COLO668 (cell line): Measurements from ENCODE around the gene CAPNS1.

Experiments used
- DNase-seq: peaks from one replicate; lab custom pipeline; 2025; ENCODE audit not compliant: unreplicated experiment; lab: John Stamatoyannopoulos, UW

Gene CAPNS1

DNA sequence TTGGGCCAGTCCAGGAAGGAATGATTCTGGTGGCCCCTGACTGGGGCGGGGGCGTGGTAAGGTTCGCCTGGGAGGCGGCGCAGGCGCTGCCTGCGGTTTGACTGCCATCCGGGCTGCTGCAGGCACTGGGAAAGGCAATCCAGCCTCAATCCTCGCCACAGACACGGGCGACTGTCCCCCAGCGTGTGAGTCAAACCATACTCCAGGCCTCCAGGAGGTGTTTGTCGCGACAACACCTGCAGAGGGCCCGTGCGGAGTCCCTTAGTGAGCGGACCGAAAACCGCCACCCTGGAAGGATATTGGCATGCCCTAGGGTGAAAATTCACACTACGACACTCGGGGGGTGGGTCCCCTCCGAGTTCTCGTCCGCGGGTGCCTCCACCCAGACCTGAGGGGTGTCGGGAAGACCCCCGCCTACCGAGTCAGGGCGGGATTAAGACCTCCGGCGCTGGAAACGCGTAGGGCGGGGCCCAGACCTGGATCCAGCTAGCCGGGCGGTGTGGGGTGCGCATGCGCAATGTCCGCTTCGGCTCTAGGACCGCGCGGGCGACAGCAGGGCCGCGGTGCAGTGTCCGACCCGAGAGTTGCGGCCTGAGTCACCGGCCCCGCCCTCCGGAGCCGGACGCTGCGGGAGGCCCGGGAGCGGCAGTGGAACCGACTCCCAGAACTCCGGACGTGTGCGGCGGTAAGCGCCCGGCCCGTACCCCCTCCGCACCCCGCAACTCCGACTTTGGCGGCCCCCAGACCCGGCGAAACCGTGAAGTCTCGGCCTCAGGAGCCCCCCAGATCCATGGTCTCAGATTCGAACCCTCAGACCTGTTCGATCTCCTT lies at the start of gene CAPNS1:
Gene CAPNS1, plus strand, starts transcription at position 594 of the 831 bp plus-strand sequence. CDS start 946 bp downstream, outside the sequence.
- DNase-seq = peak; percentile 97

DNA sequence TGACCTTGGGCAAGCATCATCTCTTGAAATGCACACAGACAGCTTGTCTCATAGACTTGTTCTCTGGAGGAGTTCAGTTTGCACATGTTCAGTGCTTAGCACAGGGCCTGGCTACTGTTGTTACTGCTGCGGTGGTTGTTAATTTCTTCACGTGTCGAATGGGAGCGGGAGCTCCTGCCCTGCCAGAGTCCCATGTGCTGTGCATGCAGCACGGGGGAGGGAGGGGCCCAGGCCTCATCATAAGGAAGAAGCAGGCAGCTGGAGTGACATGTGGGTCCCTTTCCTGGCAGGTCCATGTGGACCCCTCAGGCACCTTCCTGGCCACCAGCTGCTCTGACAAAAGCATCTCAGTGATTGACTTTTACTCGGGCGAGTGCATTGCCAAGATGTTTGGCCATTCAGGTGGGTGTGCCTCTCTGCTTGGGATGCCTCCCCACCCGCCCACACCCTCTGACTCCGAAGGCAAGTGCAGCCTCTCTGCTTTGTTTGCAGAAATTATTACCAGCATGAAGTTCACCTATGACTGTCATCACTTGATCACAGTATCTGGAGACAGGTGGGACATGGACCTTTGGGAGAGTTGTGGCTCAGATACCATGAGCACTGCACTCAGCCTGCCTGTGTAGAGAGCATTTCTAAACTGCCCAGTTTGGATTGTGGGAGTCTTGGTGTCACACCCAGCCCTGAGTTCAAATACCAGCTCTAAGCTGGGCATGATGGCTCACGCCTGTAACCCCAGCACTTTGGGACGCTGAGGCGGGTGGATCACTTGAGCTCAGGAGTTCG lies 48.8 kb upstream of the CAPNS1 start:
- DNase-seq = no peak

DNA sequence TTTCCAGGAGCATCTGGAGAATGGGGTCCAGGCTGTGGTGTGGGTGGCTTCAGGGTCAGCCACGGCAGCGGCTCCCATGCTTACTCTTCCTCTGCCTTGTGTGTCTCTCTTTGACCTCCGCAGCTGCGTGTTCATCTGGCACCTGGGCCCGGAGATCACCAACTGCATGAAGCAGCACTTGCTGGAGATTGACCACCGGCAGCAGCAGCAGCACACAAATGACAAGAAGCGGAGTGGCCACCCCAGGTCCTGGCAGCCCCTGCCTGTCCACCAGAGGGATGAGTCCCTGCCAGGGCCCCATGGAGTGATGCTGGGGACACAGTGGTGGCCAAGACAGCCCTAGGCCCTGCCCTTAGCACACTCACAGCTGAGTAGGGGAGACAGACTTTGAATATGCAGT lies 47.3 kb upstream of the CAPNS1 start:
- no peak for DNase-seq

- DNase-seq = no peak
These were observed 46.7 kb upstream of the CAPNS1 start for GRCh38 chr19:36093146-36093662.

DNA sequence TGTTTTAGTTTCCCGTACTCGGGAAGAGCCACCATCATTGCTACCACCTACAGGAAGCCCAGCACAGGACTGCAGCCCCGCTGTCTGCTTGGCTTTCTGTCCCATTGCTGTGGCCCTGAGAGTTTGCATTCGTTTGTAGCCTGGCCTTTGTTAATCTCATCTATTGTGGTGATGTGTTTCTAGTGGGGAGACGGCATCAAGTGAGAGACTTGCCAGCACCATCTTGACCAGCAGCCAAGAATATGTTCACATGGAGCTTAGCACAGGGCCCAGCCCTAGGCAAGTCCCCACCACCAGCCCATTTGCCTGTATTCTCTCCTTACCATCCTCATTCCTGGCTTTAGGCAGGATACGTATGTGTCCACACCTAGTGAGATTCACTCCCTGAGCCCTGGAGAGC lies 46.2 kb upstream of the CAPNS1 start:
- DNase-seq = no peak

- DNase-seq = no peak
These were observed 42.8 kb upstream of the CAPNS1 start for GRCh38 chr19:36097036-36097435.

DNA sequence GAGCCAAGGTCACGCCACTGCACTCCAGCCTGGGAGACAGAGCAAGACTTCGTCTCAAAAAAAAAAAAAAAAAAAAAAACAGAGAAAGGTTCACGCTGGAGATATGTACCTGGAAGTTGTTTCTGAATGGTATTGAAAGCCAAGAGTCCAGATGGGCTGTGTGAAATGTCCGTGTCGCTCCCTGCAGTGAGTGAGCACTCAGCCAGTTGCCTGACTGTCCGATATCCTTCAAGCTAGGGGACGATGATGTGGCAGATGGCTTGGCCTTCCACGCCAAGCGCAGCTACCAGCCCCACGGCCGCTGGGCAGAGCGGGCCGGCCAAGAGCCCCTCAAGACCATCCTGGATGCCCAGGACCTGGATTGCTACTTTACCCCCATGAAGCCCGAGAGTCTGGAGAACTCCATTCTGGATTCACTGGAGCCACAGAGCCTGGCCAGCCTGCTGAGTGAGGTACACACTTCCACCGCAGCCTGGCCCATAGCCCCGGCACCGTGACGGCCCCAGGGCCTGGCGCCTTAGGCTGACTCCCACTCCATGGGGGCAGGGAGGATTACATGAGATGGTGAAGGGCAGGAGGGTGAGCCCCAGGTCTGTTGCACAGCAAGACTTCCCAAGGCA lies 40.6 kb upstream of the CAPNS1 start:
- DNase-seq = no peak

DNA sequence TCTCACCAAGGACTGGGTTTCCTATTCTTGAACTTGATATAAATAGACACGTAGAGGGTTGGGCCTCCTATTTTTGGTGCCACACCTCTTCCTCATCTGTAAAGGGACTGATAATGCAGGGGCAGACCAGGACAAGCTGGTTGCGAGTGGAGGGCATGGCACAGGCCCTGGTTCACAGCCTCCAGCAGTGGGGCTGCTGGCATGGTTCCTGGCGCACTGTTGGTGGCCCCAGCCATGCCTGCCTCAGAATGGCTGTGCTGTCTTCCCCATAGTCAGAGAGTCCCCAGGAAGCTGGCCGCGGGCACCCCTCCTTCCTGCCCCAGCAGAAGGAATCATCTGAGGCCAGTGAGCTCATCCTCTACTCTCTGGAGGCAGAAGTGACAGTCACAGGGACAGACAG lies 39.4 kb upstream of the CAPNS1 start:
- DNase-seq = no peak

GRCh38 chr19:36101550-36102327 lies 38.1 kb upstream of the CAPNS1 start:
- DNase-seq = no peak

DNA sequence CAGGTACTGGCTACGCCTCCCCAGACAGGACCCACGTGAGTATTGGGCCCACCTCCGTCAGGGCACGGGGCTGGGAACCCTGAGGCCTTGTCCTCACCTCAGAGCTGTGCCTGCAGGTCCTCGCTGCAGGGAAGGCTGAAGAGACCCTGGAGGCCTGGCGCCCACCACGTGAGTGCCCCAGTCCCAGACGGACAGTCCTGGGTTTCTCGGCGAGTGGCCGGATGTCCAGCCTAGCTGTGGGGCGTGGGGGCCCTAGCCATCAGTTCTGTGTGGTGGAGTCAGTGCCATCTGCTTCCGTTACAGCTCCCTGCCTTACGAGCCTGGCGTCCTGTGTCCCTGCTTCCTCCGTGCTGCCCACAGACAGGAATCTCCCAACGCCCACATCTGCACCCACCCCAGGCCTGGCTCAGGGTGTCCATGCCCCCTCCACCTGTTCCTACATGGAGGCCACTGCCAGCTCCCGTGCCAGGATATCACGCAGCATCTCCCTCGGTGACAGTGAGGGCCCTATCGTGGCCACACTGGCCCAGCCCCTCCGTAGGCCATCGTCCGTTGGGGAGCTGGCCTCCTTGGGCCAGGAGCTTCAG lies 36.7 kb upstream of the CAPNS1 start:
- DNase-seq = no peak

- peak; percentile 49 for DNase-seq
These were observed 35.9 kb upstream of the CAPNS1 start for GRCh38 chr19:36103842-36104552.

GRCh38 chr19:36106441-36106840 lies 33.4 kb upstream of the CAPNS1 start:
- DNase-seq = no peak

DNA sequence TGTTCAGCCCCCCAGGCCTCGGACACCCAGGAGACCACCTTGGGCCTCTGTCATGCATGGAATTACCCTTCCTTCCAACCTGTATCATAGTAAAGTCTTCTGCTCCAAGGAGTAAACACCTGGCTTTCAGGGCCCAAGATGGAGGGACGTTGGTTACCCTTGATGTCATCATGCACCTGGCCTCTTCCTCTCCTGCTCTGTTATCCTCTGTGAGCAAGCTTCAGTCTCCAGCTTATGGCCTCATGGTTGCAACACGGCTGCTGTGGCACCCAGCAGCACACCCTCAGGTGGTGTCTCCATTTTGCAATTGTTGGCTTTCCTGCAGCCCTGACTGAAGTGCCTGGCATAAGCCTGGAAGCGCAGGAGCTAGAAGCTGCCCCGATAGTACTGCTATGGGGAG lies 32.9 kb upstream of the CAPNS1 start:
- no peak for DNase-seq

DNA sequence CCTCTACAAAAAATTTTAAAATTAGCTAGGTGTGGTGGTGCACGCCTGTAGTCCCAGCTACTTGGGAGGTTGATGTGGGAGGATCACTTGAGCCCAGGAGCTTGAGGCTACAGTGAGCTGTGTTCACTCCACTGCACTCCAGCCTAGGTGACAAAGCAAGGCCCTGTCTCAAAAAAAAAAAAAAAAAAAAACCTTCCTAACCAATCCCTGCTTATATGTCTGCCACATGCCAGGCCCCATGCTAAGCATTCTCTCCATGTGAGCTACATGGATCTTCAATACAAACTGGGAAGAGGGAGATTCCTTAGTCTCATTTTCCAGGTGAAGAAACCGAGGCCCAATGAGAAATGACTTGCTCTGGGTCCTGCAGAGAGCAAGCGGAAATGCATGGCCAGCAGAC lies 31.2 kb upstream of the CAPNS1 start:
- no peak for DNase-seq

DNA sequence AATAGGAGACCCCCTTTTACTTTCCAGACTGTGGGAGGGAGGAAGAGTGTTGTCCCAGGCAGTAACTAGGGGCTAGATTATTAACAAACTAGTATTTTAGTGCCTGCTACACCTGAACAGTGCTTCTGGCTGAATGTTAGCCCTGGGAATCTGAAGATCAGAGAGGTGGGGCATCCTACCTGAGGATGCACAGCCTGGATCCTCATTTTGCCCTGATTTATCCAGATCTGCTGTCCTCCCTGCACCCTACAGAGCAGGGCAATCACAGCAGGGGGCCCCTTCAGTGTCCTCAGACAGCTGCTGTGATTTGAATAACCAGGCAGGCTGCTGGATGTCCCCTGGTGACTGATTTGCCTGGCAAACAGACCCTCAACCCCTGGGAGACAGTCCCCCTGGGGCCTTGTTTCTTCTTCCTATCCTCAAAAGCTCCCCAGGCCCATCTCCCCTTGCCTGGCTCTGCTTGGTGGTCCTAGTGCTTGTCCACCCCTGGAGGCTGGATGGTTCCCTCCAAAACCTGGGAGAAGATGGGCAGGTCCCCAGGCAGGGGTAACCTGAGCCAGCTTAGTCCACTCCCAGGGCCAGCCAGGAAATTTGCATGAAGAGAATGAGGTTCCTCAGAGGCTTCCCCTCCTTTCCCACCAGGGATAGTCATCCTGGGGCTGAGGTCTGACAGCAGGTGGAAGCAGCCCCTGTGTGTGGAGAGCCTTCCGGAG lies 29.2 kb upstream of the CAPNS1 start, which contains the start of gene OVOL3:
Gene OVOL3, plus strand, starts transcription at position 657 of the 713 bp plus-strand sequence. CDS start 60 bp downstream, outside the sequence.
- DNase-seq = peak; percentile 27

- DNase-seq = no peak
These were observed 28.7 kb upstream of the CAPNS1 start for GRCh38 chr19:36111200-36111539.

GRCh38 chr19:36112678-36113077 lies 27.2 kb upstream of the CAPNS1 start:
- no peak for DNase-seq

DNA sequence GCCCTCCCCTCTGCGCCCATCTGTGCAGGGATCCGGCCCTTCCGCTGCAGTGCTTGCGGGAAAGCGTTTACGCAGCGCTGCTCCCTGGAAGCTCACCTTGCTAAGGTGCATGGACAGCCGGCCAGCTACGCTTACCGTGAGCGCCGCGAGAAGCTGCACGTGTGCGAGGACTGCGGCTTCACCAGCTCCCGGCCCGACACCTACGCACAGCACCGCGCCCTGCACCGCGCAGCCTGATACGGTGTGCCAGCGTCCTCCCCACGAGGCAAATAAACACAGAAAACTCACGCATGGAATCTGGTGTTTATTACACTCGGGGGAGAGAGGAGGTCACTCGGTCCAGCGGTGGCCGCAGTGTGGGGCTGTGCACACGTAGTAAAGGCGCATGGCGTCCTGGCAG lies 26.4 kb upstream of the CAPNS1 start:
- no peak for DNase-seq
